Stimulated activated CD8-positive, alpha-beta memory T cell treated with anti-CD3 and anti-CD28 coated beads, Interleukin-7, amount 100 ng/mL, for 24 hours (primary cell): ENCODE measurements around the gene LARP1.
"Not testable (repeated sequence)": the region's sequence is repeated elsewhere in the genome, so short reads cannot be mapped to it uniquely, and the experiment has no call there.

Source experiments
- DNase-seq: peaks from one replicate; pipeline ENCODE4 v3.0.0-alpha.2; 2020; ENCODE audit warnings: low read depth

LARP1 gene

DNA sequence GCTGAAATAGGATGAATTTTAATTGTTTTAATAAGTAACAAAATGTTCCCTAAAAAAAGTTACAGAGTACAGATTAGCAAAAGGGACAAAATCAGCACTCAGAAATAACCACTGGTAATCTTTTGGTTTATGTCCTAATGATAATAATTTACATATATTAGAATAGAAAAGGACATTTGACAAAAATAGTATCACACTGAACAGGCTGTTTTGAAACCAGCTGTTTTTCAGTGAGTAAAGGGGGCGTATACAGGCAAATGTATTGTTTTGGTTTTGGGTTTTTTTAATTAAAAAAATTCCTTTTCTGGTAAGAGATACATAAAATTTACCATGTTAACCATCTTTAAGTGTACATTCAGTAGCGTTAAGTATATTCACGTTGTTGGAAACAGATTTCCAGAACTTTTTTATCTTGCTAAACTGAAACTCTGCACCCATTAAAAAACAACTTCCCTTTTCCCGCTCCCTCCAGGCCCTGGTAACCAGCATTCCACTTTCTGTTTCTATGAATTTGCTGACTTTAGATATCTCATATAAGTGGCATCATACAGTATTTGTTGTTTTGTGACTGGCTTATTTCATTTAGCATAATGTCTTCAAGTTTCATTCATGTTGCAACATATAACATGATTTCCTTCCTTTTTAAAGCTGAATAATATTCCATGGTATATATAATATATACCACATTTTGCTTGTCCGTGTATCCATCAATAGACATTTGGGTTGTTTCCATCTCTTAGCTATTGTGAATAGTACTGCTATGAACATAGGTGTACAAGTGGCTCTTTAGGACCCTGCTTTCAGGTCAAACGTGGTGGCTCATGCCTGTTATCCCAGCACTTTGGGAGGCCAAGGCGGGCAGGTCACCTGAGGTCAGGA lies 20.6 kb upstream of the LARP1 start:
- no peak for DNase-seq

- DNase-seq: not testable (repeated sequence)
Observed at GRCh38 chr5:154735362-154735761, 19.8 kb upstream of the LARP1 start.

GRCh38 chr5:154736372-154736771 lies 18.8 kb upstream of the LARP1 start:
- DNase-seq: not testable (repeated sequence)

- DNase-seq: no peak
Observed at GRCh38 chr5:154737667-154738320, 17.4 kb upstream of the LARP1 start.

DNA sequence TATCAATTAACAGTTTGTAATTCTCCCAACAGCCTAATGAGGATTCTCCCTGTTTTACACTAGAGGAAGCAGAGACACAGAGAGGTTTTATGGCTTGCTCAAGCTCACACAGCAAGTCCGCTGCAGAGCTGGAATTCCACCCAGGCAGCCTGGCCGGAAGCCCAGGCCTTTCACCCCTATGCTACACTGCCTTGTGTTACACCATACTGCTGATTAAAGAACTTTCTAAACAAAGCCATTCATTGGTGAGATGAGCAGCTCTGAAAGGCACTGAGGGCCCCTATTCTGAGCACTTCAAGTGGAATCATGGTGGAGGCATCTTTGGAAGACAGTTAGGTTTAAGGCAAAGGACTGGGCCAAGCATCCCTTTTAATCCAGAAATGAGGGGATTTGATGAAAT lies 14.7 kb upstream of the LARP1 start:
- no peak for DNase-seq

DNA sequence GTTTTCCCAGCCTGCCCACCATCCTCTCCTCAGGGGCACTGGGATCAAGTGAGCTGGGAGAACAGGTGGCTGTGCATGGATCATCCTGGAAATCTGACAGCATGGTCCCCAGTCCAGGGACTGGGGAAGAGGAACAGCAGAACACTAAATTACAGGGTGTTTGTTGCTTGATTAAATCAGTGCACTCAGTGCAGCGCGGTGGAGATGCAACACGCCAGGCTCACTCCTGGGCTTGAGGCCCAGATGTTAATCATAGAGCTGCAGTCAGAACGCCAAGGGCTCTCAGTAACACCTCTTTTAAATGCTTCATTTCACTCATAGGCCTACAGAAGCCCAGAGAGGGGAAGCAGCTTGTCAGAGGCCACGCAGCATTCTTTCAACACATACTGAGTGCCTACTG lies 14.2 kb upstream of the LARP1 start:
- DNase-seq: no peak

DNA sequence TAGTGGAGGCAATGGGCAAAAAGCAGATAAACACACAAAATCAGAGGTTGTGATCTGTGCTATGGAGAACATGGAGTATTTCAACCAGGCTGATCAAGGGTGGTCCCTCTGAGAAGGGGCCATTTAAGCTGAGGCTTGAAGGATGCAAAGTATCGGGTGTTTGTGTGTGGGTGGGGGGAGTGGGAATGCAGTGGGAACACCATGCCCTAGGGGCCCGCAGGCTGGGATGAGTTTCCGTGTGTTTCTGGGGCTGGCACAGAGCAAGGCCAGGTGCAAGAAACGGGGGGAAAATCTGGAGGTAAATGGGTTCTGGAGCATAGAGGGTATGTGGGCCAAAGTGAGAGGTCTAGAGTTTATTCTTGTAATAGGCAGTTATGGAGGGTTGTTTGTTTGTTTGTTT lies 13.8 kb upstream of the LARP1 start:
- no peak for DNase-seq

DNA sequence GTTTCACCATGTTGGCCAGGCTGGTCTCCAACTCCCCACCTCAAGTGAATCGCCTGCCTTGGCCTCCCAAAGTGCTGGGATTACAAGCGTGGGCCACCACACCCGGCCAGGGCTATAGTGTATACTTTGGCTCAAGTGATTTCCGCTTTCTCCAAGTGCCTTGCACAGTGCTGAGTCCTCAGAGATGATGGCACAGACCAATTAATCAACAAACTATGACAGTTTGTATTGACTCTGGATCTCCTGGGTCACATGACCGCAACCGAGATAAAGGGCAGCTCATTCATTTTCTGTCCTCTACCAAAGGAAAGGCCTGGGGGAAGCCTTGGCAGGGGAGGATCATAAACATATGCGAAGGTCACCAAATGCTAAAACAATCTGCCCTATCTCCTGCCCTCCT lies 11.4 kb upstream of the LARP1 start:
- no peak for DNase-seq

- DNase-seq: no peak
Observed at GRCh38 chr5:154745349-154745748, 9.8 kb upstream of the LARP1 start.

- DNase-seq: no peak
Observed at GRCh38 chr5:154749491-154749890, 5.7 kb upstream of the LARP1 start.

DNA sequence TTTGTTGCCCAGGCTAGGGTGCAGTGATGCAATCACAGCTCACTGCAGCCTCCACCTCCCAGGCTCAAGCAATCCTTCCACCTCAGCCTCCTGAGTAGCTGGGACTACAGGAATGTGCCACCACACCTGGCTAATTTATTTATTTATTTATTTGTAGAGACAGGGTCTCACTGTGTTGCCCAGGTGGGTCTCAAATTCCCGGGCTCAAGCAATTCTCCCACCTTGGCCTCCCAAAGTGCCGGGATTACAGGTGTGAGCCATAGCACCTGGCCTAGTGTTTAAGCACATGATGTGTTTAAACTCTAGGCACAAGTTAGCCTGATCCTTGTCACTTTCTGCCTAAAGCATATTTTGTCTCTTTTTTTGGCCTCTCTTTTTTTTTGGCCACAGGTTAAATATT lies 4.5 kb upstream of the LARP1 start:
- DNase-seq: not testable (repeated sequence)

GRCh38 chr5:154751854-154752253 lies 3.3 kb upstream of the LARP1 start:
- no peak for DNase-seq

GRCh38 chr5:154753792-154754191 lies 1.4 kb upstream of the LARP1 start:
- DNase-seq: no peak

DNA sequence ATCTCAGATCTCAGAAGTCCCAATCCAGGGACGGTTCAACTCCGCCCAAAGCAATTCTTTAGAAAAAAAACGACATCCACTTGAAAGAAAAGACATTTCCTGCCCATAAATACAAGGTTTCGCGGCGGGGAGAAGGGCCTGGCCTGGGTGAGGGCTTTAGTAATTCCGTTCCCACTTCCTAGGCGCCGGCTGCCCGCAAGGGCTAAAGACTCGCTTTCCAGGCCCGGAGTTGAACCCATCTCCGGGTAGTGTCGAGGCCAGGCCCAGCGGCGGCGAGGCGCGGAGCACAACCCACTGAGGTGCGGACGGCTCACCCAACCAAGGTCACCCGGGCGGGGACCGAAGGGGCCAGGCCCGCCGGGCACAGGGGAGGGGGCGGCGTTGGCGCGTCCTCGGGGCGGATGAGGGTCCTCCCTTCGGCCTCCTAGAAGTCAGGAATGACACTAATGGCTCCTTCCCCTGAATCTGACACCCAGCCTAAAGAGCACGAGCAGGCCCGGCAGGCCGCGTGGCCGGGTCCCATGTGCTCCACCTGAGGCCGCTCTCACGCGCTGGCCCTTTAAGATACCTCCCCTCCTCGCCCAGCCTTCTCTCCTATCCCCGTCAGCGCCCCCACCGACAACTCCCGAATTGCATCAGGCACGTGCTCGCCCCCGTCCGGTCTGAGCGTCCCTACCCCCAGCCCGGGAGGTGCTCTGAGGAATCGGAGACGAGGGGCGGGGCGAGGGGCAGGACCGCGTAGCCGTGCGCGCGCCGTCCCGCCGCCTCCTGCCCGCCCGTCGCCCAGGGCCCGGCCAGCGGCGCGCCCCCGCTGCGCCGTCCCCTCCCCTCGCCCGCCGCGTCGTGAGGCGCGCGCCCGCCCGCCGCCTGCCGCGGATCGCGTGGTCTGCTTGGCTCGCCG lies 467 bp upstream of the LARP1 start:
- DNase-seq: peak; percentile 99

- DNase-seq: no peak
Observed at GRCh38 chr5:154756009-154756867, 1.1 kb downstream of the LARP1 start.

DNA sequence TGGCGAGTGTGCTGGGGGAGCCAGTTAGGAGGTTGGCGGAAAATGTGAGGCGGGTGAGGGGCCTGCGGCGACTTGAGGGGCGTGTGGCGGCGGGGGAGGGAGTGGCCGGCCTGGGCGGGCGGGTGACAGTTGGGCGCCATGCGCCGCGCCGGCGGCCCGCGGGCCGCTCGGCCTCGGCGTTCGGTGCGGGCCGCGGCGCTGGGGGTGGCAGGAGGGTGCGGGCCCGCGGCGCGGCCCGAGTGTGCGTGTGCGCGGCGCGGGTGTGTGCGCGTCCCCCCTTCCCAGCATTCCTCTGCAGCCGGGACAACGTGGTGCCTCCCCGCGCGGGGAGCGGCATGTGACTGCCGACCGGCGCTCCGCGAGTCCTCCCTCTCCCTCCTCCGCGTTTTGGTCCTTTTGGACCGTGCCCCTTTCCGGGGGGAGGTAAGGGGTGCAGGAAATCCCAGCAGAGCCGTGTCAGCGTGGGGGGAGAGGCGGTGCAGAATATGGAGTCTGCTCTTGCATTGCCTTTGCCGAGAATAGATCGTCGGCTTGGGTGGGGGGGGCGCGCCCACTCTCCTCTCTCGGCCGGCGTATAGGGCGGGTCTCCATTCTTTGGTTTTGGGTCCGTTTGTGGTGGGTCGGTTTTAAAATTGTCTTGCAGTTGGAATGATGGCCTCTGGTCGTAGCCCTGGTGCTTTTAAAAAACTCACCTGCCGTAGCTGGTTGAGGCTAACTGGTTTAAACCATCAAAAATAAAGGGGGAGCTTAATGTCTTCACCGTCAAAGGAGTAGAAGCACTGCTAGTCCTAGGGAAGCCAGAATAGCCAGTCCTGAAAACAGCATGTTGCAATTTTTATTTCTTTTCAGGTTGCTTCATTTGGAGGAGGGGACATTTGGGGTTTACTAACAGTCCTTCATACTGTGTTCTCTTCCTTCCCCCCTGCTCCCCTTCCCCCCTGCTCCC lies 2.0 kb downstream of the LARP1 start:
- DNase-seq: no peak

DNA sequence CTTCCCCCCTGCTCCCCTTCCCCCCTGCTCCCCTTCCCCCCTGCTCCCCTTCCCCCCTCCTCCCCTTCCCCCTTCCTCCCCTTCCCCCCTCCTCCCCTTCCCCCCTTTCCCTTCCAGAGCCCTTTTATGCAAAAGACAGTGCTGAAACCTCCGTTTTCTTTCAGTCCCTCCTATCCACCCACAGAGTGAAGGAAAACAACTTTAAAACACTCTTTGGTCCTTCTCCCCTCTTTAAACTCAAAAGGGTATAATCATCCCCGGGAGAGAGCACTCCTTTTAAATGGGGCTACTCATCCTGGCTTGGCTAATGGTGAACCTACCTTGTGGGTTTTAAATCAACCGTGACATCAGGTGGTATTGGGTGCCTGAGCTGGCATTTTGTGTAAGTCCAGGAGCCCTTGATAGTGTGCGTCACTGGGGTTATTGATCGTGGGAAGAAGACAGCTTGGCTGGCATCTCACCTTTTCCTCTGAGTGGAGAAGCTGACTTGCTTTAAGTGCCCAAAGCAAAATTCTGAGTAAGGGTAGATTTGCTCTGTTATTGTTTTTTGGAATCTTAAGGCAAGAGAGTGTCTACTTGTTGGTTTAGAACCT lies 2.7 kb downstream of the LARP1 start:
- no peak for DNase-seq

DNA sequence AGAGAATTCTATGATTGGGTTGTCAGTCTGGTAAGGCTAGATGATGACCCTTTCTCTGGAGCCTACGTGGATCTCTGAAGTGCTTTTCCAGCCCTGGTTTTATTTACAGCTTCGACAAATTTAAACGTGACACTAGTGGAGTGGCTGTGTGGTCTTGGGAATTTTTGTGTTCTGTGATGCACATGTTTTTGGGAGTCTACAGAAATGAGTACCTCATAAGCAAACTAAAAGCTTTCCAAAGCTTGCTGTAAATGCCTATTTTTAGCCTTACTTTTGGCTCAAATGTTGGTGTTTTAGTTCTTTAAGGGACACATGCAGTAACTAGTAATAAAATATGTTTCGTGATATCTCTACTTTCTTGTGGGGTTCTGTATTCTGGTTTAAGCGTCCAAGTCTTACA lies 3.3 kb downstream of the LARP1 start:
- DNase-seq: no peak

DNA sequence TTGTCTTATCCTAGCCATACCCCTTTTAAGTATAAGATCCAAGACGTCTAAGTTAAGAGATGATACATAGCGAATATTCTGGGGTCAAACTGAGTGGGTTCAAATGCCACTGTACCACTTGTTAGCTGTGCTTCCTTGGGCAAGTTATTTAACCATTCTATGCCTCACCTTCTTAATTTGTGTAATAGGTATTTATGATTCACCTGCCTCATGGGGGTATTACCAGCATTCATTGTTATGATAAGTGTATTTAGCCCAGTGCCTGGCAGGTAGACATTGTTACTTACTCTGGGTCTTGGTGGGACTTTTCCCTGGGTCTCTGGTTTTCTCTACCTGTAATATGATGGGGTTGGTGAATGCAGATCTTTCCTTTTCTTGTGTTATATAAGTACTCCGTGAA lies 3.8 kb downstream of the LARP1 start:
- no peak for DNase-seq

DNA sequence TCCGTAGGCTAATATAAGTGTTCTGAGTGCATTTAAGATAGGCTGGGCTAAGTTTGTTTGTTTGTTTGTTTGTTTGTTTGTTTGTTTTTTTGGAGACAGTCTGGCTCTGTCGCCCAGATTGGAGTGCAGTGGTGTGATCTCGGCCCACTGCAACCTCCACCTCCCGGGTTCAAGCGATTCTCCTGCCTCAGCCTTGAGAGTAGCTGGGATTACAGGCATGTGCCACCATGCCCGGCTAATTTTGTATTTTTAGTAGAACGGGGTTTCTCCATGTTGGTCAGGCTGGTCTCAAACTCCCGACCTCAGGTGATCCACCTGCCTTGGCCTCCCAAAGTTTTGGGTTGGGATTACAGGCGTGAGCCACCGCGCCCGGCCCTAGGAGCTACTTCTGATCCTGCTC lies 4.7 kb downstream of the LARP1 start:
- DNase-seq: not testable (repeated sequence)
